Activated CD8-positive, alpha-beta memory T cell treated with anti-CD3 and anti-CD28 coated beads for 24 hours (primary cell): ENCODE measurements around the gene H1-8.
"Not testable (repeated sequence)": the region's sequence is repeated elsewhere in the genome, so short reads cannot be mapped to it uniquely, and the experiment has no call there.

Source experiments
- DNase-seq: peaks from one replicate; pipeline ENCODE4 v3.0.0-alpha.2; 2020

The H1-8 gene, protein sequence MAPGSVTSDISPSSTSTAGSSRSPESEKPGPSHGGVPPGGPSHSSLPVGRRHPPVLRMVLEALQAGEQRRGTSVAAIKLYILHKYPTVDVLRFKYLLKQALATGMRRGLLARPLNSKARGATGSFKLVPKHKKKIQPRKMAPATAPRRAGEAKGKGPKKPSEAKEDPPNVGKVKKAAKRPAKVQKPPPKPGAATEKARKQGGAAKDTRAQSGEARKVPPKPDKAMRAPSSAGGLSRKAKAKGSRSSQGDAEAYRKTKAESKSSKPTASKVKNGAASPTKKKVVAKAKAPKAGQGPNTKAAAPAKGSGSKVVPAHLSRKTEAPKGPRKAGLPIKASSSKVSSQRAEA

DNA sequence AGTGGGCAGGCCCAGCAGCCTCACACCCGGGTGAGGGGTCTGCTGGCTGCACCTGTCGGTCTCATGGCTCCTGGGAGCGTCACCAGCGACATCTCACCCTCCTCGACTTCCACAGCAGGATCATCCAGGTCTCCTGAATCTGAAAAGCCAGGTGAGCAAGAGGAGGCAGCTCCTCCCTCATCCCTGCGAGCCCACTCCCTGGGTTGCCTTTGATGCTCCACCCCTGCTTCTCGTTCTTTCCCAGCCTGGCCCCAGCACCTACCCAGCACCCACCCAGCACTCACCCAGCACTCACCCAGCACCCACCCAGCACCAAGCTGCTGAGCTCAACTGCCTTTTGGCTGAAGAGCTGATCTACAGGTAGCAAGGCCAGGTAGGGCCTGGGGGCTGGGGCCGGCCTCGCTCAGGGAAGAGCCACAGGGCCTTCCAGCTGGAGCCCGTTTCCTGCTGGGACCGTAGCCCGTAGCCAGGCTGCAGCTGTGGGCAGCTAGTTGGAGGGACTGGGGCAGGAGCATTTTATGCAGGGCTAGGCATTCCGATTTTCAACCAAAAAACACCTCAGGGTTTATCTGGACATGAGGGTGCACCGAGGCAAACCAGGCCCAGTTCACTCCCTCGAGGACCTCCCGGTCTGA, at the start of gene H1-8:
H1-8 (plus strand) TSS at position 20 of the 635 bp plus-strand sequence; CDS start at position 64, 44 bp downstream.
- DNase-seq = no peak

DNA sequence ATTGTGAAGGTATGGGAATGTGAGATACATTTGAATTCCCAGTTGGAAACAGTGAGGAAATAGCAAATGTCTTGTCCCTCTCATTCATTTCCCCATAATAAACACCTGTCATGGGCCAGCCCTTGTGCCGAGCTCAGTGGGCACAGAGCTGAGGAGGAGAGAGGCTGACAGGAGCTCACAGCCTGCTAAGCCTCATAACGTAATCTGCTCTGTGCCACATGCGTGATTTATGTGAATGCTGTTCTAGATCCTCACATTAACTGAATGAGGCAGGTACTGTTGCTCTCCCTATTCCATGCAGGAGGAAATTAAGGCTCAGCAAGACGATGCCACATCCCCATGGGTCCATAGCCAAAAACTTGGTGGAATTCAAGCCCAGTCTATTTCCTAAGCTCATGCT, 49.8 kb upstream of the H1-8 start:
- DNase-seq = no peak

DNA sequence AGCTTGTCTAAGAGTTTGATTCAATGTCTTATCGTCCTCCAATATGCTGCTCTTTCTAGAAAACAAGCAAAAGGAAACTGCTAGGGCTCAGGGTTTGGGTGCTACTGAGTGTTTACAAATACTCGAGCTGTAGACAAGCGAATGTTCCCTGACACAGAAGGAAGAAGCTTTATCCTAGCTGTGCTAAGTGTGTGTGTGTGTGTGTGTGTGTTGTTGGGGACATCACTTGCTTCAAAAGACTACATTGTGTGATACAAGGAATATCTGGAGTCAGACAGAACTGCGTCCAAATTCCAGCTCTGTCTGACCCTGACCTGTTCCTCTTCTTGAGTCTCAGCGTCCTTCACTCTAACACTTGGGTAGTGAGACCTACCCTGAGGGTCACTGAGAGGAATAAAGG, 48.5 kb upstream of the H1-8 start:
- DNase-seq = not testable (repeated sequence)

DNA sequence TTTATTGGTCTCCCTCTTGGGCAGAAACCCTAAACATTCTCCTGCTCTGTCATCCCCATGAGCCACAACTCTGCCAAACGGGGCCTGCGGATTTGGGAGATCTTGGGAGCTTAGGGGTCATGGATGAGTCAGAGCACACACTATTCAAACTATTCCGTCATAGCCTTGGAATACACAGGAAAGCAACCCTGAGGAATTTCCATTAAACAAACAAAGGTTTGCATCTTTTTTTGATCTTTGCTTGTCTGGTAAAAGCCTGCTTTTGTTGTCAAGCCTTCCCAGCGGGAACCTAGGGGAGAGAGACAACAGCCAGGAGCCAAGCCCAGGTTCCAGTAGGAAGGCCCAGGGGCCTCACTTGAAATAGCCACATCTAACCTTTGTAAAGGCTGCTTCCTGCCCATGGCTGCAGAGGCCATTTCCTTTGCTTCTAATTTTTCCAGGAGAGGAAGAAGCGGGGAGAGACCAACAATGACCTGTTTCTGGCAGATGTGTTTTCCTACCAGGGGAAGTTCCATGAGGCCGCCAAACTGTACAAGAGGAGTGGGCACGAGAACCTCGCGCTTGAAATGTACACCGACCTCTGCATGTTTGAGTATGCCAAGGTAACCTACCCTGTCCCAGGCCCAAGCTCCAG, 47.9 kb upstream of the H1-8 start:
- not testable (repeated sequence) for DNase-seq

DNA sequence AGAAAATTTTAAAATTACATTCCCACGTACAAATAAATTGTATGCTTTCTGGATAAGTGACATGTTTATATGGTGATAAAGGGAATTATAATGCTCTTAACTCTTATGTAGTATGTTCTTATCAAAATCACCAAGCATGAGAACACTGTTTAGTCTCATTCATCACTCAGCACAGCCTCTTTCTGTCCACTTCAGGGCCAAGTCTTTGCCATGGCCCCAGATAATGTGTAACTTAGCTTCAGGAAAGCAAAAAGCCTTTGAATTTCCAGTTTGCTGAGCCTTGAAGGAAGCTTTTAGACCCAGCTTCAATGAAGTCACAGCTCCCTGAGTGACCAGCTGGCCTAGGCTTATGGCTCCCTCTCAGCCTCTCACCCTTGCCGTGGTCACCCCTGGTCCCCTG, 45.1 kb upstream of the H1-8 start:
- DNase-seq = not testable (repeated sequence)

DNA sequence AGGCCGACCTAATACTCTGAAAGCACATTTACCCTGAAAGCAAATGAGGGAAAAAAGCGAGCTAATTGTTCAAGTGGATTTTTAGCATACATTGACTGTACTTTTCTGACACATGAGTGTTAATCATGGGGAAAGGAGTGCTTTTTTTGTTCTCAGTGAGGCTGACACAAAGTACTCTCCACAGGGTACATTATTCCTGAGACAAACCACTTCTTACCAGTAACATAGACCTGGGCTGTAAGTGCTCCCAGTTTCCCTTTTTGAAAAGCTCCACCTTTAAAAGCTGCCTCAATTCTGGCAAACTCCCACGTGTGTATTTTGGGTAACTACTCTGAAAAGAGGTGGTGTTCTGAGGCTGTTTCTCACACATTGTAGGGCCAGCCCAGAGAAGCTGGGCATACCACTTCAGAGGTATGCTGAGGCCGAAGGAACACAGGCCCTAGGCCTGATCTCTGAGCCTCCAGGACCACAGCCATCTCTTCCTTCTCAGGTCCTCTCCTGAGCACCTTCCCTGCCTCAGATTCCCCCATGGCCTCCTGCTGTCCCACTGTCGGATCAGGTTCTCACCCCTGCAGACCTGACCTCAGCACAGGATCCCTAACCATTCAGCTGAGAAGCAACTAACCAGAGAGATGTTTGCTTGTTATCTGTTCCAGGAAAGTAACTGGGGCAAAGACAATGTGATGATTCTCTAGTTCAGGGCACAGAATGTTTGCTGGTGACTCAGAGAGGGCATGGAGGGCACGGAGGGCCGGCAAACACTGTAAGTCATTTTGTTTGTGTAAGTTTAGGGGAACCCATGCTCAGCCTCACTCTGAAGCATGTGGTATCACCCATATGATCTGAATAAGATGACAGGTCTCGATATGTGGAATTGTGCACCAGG, 44.1 kb upstream of the H1-8 start:
- not testable (repeated sequence) for DNase-seq

DNA sequence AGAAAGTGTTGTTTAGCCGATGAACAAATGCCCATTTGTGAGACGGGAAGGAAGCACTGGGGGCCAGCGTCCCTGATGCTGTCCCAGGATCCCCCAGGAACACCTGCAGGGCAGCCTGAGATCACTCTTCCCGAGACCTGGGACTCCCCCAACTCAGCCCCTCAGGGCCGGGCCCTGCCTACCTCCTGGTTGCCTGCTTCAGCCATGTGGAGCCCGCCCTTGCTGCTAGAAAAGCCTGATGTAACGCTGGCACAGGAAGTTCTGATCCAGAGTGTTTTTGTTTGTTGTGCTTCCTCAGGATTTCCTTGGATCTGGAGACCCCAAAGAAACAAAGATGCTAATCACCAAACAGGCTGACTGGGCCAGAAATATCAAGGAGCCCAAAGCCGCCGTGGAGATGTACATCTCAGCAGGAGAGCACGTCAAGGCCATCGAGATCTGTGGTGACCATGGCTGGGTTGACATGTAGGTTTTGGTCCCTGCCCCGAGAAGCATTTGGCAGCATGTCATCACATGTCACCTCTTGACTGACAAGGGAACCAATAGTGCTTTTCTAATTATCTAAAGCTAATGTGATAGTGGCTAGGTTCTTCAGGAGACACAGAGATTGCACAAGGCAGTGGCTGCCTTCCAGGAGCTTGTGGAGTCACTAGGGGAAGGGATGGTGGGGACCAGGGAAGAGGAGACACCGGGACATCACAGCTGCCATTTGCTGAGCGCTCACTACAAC, 43.2 kb upstream of the H1-8 start:
- not testable (repeated sequence) for DNase-seq

DNA sequence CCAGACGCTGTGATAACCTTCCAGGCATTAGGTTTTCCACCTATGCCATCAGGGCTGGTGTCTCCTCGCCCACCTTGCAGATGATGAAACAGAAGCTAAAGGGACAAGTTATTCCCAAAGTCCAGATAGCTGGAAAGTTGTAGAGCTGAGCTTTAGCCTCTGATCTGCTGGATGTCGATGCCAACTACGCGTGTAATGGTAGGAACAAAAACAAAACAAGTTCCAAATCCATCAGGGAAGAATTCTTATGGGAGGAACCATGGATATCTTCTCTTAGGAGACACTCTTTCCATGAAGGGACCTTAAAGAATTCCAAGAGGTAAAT, 42.7 kb upstream of the H1-8 start:
- no peak for DNase-seq

DNA sequence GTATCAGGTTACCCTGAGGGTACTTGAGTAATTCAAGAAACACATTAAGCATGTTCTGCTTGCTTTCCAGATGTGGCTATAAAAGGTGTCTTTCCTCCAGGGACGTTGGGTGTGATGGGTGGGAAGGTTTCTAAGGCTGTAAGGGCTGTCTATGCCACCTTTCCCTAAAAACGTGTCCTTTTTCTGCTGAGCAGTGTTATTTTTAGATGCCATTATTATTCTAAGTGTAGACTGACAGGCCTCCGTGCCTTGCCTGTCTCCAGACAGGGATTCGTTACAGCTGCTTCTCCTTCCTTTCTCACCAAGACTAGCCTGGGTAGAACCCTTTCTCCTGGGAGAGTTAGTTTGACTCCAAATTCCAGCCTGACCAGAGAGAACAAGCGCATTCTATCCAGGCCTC, 41.3 kb upstream of the H1-8 start:
- no peak for DNase-seq

DNA sequence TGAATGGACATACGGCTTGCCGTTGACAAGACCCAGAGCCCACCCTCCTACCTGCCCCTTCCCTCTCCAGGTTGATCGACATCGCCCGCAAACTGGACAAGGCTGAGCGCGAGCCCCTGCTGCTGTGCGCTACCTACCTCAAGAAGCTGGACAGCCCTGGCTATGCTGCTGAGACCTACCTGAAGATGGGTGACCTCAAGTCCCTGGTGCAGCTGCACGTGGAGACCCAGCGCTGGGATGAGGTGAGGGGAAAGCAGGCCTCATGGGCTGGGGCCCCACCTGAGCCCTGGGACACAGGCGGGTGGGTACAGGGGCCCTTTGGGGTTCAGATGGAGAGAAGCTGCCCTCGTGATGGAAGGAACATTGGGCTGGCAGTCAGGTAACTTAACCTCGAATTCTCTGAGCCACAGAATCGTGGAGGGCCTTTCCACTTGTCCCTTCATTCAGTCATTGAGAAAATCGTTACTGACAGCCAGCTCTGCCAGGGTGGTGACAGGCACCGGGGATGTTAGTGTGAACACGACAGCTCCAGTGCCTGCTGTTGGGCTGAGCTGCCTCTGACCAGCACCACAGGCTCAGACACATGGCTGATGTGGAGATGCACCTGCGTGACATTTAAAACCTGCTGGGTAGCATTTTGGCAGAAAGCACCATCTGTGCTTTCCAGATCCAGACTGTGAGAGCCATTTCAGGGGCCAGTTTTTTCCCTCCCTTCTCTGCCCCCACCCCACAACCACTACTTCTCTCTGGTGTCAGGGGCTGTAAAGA, 40.1 kb upstream of the H1-8 start:
- DNase-seq = no peak

DNA sequence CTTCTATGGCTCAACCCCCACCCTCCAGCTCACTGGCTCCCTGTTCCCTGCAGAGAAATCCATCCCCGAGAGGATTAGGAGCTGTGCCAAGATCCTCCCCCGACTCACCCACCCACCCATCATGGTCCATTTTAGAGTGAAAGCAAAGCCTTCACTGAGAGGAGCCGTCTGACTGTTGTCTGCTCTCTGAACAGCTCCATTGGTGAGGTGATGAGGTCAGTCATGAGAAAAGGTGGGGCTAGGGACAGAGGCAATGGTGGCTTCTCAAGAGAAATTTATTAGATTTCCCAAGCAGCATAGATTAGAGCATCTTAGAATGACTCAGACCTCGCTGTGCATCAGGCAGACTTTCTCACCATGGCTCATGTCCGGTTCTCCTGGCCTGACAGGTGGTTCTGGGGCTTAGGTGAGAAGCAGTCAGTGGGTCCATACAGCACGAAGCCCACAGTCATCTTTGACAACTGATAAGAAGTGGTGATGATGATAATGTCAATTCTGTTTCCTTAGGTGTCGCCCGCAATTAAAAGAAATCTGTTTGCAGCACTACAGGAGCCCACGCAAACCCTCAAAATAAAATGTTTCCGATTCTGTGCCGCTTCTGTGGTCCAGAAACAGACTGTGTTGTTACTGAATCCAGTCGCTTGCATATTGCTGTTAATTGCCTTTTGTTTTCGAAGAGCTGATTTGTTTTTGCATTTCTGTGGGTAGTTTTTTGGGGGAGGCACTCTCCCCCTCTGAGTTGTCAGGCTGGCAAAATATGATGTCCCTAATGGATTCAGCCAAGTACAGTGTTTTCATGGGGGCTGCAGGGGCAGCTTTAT, 39.3 kb upstream of the H1-8 start:
- DNase-seq = no peak

DNA sequence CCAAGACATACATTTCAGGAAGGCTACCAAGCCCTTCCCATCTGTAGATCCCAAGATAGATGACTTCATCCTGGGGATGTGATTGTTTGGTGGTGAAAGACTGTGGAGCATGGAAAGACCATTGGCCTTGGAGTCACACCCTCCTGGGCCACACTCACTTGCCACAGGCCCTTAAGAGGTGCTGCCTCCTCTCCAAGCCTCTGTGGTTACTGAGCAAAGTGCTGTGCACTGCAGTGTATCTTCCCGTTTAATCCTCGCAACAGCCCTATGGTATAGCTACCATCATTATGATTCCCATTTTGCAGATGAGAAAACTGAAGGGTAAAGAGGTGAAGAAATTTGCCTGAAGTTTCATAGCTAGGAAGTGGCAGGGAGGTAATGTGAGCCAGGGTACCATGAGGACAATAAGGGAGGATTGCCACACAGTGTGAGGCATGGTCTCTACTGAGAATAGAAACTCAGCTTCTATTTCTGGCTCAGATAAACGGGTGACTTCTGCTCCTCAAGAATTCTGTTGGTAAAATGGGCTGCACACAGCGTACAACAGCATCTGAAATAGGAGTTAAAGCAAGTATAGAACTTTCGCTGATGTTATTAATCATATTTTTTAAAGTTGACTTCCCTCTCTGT, 38.4 kb upstream of the H1-8 start:
- DNase-seq = no peak

DNA sequence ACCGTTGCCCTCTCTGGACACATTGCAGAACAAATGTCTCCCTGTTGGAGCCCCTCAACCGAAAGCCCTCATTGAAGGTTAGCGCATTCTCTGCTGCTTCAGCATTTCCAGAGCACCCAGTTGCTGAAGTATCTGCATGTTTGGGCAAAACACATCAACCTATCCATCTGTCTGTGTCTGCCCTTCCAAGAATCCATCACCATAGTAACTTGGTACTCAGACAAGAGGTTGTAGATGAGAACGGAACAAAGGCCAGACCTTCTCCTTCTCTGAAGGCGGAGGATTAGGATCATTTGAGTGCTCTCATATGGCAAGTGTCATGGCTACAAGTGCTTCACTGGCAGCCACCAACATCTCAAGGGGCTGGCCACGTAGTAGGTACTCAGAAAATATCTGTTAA, 37.6 kb upstream of the H1-8 start:
- no peak for DNase-seq

DNA sequence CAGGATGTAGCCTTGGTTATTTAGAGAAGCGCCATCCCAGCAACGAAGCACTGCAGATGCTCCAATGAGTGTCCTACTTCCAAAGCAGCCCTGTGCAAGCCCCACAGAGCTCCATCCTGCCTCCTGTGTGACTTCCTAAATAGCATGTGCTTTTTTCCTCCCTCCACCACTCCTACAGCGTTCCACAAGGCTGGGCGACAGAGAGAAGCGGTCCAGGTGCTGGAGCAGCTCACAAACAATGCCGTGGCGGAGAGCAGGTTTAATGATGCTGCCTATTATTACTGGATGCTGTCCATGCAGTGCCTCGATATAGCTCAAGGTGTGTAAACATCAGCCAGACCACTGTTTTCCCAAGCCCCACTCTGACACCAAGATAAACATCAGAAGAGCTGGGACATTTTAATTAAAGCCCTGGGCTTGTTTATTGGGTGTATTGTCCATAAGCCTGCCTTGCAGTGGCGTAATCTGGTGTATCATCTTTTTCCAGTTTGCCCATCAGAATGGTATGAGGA, 36.7 kb upstream of the H1-8 start:
- DNase-seq = no peak

DNA sequence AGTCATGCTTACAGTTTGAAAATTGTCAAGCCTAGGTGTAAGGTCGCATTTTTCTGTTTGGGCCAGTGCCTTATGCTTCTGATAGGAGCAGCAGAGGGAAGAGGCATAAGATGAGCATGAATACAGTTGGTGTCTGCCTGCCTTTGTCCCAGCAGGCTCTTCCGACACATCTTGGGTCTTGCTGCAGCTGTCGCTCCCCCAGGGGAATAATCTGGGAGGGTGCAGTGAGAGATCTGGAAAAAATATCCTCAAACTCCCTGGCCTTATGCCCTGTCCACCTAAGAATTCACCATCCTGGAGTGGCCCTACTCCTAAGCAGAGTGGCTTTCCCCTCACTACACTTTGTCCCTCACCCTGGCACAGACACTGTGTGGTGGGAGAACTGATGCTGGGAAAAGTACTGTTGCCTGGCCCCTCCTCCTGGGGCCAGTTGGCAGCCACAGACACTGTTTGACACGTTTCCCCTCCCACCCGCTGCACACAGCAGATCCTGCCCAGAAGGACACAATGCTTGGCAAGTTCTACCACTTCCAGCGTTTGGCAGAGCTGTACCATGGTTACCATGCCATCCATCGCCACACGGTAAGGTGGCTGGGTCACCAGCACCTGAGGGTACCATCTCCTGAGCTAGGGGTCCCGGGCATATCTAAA, 35.7 kb upstream of the H1-8 start:
- DNase-seq = no peak

DNA sequence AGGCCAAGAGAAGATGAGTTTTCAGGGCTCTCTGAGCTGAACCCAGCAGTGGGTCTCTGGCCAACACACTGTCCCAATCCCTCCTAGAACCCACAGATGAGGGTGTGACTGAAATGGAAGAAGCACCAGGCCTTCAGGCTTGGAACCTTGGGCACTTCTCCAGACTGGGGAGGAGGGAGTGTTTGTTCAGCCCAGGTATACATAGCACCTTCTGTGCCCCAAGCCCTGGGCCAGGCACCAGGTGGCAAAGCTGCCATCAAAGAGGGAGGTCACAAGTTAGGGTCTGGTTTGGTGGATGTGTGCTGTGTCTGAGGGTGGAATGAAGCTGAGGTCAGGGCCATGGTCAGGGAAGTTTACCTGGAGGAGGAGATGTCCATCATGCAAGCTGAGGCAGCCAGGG, 30.4 kb upstream of the H1-8 start:
- DNase-seq = no peak

DNA sequence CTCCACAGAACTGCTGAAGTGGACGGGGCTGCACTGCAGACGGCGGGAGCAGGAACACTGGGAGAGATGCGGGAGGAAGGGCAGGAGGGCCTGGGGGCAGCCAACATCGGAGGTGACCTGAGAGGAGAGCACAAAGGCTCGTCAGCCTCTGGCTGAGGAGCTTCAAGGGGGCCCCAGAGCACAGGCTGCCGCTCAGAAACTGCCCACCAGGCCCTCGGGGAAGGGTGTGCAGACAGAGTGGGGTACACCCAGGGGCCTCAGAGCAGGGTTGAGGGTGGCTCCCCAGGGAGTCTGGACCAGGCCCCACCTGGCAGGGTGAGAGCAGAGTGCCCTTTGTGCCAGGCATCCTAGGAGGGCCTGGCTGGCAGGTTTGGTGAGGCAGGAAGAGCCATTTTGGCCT, 29.3 kb upstream of the H1-8 start:
- no peak for DNase-seq

DNA sequence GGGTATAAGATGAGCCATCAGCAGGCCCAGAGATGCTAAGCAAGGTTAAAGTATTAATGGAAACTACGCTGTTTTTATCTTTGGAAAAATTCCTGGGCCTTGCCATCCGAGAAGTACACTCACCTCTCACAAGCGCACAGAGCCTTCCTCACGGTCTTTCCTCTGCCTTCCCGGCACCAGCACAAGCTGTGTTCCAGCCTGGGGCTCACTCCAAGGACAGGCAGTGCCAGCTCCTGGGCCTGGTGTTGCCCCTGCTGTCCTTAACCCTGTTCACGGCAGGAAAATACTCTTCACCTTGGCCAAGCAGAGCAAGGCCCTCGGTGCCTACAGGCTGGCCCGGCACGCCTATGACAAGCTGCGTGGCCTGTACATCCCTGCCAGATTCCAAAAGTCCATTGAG, 28.9 kb upstream of the H1-8 start:
- DNase-seq = no peak

DNA sequence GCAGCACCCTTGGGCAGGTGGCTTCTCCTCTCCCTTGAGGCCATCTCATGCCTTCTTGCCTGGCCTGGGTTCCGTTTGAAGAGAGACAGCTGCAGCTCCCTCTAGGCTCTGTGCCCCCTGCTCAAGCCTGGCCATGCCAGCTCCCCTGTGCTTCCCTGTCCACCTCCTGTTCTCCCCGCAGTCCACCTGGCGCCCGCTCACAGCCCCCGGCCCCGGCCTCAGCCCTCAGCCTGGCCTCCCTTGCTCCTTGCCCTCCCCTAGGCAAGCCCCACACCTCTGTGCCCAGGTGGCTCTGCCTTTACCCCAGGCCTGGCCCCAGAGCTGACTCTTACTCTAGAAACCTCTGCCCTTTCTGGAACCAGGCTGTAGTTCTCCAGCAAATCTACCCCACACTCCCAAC, 28.4 kb upstream of the H1-8 start:
- no peak for DNase-seq
